Glomerular visceral epithelial cell (primary cell): Measurements from ENCODE around the gene NT5C3B.
"Not testable (repeated sequence)": the region's sequence is repeated elsewhere in the genome, so short reads cannot be mapped to it uniquely, and the experiment has no call there.

Source experiments
- DNase-seq: peaks from one replicate; pipeline ENCODE4 v3.0.0-alpha.2; 2016; ENCODE audit errors: extremely low spot score

The NT5C3B gene

GRCh38 chr17:41839448-41839847 lies 3.4 kb upstream of the NT5C3B start:
- not testable (repeated sequence) for DNase-seq

DNA sequence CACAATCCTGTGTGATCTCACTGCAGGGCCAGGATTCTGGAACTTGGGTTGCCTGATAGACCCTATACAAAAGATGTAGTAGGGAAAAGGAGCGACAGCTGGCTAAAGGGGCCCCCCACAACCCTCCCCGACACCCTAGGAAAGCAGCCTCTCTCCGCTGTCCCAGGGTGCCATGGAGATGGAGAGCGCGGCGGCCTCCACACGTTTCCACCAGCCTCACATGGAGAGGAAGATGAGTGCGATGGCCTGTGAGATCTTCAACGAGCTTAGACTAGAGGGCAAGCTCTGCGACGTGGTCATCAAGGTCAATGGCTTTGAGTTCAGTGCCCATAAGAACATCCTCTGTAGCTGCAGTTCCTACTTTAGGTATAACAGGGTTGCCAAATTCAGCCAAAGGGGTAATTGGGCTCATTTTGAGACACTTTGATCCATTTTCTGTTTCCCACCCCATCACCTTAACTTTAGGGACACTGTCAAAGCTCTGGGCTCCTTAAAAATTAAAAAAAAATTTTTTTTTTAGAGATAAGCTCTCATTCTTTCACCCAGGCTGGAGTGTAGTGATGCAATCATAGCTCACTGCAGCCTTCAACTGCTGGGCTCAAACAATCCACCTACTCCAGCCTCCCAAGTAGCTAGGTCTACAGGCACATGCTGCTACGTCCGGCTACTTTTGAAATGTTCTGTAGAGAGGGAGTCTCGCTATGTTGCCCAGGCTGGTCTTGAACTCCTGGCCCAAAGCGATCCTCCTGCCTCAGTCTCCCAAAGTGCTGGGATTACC lies 1.9 kb upstream of the NT5C3B start, which contains the start of gene KLHL10:
TSS of gene KLHL10 (plus strand) at position 65 of the 778 bp plus-strand sequence. CDS start at position 173, 108 bp downstream.
- no peak for DNase-seq

- DNase-seq, result no peak
Measured at GRCh38 chr17:41836550-41837196, 641 bp upstream of the NT5C3B start.

- DNase-seq, result no peak
Measured at GRCh38 chr17:41835214-41835799, 725 bp downstream of the NT5C3B start.

- DNase-seq, result not testable (repeated sequence)
Measured at GRCh38 chr17:41829961-41830360, 6.1 kb downstream of the NT5C3B start.

GRCh38 chr17:41825175-41825845 lies 10.7 kb downstream of the NT5C3B start:
- DNase-seq, result no peak

- no peak for DNase-seq
Measured at GRCh38 chr17:41824086-41824485, 11.9 kb downstream of the NT5C3B start.

GRCh38 chr17:41823580-41823979 lies 12.5 kb downstream of the NT5C3B start:
- no peak for DNase-seq

DNA sequence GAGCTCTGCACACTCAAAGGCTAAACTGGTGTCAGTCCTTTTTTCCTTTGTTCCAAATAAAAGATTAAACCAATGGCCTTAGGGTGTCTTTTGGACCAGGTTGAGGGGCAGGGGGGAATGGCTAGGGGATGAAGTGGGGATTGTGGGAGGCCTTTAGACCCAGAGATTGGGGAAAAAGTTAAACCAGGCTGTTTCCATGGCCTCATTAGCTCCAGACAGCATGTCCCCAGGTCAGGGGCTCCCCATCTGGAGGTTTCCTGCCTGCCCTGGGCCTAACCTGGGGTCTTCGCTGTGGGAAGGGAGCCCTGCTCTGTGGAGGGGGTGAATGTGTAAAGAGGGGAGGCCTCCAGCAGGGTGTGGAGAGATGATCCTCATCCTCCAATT lies 12.9 kb downstream of the NT5C3B start:
- DNase-seq, result no peak

DNA sequence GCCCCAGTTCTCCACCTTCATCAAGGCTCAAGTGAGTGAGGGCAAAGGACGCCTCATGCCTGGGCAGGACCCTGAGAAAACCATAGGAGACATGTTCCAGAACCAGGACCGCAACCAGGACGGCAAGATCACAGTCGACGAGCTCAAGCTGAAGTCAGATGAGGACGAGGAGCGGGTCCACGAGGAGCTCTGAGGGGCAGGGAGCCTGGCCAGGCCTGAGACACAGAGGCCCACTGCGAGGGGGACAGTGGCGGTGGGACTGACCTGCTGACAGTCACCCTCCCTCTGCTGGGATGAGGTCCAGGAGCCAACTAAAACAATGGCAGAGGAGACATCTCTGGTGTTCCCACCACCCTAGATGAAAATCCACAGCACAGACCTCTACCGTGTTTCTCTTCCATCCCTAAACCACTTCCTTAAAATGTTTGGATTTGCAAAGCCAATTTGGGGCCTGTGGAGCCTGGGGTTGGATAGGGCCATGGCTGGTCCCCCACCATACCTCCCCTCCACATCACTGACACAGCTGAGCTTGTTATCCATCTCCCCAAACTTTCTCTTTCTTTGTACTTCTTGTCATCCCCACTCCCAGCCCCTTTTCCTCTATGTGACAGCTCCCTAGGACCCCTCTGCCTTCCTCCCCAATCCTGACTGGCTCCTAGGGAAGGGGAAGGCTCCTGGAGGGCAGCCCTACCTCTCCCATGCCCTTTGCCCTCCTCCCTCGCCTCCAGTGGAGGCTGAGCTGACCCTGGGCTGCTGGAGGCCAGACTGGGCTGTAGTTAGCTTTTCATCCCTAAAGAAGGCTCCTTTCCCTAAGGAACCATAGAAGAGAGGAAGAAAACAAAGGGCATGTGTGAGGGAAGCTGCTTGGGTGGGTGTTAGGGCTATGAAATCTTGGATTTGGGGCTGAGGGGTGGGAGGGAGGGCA lies 13.6 kb downstream of the NT5C3B start:
- no peak for DNase-seq

DNA sequence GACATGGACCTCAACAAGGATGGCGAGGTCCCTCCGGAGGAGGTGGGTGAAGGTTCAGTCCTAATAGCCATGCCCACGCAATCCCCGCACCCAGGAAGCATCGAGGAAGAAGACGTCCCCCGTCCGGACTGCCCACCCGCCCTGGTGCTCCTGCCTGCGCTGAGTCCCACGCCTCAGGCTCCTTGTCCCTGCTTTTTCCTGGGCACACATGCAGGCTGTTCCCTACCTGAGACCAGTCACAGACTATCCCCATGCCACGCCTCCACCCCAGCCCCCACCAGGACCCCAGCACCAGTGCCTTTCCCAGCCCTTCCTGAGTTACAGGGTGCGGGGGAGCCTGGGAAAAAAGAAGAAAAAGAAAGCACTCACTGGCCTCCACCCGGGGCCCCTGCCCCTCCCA lies 14.3 kb downstream of the NT5C3B start:
- no peak for DNase-seq

DNA sequence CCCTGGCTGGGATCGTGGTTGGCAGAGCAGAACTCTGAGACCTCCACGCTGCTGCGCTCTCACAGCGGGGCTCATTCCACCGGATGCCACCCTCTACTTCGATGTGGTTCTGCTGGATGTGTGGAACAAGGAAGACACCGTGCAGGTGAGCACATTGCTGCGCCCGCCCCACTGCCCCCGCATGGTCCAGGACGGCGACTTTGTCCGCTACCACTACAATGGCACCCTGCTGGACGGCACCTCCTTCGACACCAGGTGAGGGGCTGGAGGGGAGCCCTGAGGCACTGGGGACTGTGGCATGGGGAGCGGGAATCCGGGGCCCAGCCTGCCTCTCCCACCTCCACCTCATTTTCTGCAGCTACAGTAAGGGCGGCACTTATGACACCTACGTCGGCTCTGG lies 18.0 kb downstream of the NT5C3B start:
- no peak for DNase-seq

DNA sequence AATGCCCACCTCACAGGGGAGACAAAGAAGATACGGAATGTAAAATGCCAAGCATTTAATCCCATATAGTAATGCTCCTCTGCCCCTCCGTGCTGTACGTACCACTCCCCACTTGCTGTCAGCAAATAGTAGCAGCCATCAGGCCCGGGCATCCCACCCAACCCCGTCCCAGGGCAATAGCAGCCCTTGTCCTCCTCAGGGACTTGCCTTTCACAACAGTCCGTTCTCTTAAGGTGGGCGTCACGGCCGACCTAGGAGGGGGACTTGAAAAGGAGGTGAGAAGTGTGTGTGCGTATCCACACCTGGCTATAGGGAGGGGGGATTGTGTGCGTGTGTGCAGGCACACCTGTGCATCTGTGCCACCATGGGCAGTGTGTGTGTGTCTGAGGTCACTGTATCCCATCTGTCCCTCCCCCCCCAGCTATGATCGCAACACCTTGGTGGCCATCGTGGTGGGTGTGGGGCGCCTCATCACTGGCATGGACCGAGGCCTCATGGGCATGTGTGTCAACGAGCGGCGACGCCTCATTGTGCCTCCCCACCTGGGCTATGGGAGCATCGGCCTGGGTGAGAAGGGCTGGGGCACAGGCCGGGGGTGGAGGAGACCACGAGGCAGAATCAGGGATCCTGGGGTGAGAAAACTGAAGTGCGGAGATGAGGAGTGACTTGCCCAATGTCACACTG lies 19.3 kb downstream of the NT5C3B start:
- no peak for DNase-seq

GRCh38 chr17:41814195-41814594 lies 21.8 kb downstream of the NT5C3B start:
- DNase-seq, result peak; percentile 89

- DNase-seq, result no peak
Measured at GRCh38 chr17:41813699-41814124, 22.3 kb downstream of the NT5C3B start.

GRCh38 chr17:41813152-41813680 lies 22.8 kb downstream of the NT5C3B start:
- DNase-seq, result no peak

DNA sequence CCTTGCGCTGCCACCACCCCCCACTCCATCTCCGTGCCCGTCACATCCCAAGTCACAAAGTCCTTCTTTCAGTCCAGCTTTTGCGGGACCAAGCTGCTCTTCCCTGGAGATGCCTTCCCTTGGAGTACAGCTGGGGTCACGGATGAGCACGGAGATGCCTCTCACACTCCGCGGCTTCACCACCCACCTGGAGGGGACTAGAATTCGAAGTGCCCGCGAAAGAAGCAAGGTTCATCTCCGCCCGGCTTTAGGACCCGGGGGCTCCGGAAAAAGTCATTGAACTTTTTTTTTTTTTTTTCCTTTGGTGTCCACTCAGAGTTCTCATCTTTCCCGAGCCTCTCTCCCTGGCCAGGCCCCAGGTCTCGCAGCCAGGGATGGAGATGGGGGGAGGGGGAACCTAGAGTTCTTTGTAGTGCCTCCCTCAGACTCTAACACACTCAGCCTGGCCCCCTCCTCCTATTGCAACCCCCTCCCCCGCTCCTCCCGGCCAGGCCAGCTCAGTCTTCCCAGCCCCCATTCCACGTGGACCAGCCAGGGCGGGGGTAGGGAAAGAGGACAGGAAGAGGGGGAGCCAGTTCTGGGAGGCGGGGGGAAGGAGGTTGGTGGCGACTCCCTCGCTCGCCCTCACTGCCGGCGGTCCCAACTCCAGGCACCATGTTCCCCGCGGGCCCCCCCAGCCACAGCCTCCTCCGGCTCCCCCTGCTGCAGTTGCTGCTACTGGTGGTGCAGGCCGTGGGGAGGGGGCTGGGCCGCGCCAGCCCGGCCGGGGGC lies 23.5 kb downstream of the NT5C3B start, which contains the start of gene FKBP10:
TSS of gene FKBP10 (plus strand) at position 624 of the 771 bp plus-strand sequence. CDS start at position 655, 31 bp downstream.
- DNase-seq, result peak; percentile 65

DNA sequence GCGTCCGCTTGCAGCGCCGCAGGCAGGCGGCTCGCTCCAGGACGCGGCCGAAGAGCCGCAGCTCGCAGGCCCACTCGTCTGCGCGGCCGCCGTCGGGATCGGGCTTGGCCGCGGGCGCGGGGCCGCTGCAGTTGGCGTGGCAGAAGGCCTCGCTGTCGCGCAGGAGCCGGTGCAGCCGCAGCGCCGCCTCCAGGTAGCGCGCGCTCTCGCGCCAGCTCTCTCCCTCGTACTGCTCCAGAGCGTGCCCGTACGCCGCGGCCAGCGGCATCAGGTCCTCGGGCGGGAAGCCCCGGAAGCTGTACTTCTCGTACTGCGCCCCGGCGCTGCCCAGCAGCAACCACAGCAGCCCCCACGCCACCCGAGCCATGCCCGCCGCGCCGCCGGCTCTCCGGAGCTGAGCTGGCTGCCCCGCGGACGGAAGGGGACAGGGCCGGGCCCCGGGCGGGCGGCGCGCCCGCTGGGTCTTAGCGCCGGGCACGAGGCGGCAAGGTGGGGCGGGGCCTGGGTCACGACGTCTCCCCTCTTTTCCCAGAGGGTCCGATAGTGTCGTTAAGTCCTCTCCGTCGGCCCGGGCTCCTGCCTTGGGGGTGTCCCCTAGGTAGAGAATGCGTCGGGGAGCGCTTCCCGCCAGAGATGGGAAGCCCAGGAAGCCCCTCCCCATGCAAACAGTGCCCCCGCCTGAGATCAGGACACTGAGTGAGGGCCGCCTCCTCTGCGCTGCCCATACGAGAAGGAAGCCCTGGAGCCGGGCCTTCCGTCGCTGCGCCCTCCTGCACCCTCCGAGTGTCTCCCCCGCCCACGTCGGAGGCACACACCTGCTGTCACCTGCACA lies 24.3 kb downstream of the NT5C3B start, which contains the start of gene P3H4:
TSS of gene P3H4 (minus strand) at position 401 of the 832 bp plus-strand sequence. CDS start at position 367, 34 bp downstream.
- DNase-seq, result peak; percentile 74
